Stomach (tissue), 19 donors: Measurements from ENCODE around the gene SPDEF. TPM values are rescaled to one million over a fixed set of nuclear protein-coding genes. Genes with fewer than 3 reads are reported as not detected.

Source experiments
- DNase-seq, 2 donors: peaks; one replicate each; pipeline versions ENCODE4 v3.0.0 to v3.0.0-alpha.2; 2013 to 2019
- H3K27ac ChIP-seq, 5 donors: fragments of 200-600 bp in 4 of 5; sonication (generic) in 4 of 5; one replicate each; pipeline ENCODE4 v1.5.1; 2013 to 2019; ENCODE audit warnings: mild to moderate bottlenecking in 1 of 5, moderate library complexity in 1 of 5
- H3K27me3 ChIP-seq, 3 donors: fragments of 200-600 bp; sonication (generic); one replicate each; pipeline ENCODE4 v1.5.1; 2017 to 2019; ENCODE audit warnings: mixed run types in 1 of 3
- H3K36me3 ChIP-seq, 4 donors: fragments of 200-600 bp; sonication (generic); 1 replicate in 3 of 4; 2 replicates in 1 of 4; pipeline ENCODE4 v1.5.1; 2016 to 2019
- H3K4me1 ChIP-seq, 4 donors: fragments of 200-600 bp; sonication (generic); one replicate each; pipeline ENCODE4 v1.5.1; 2016 to 2019
- H3K4me3 ChIP-seq, 4 donors: fragments of 200-600 bp; sonication (generic) in 3 of 4; one replicate each; pipeline ENCODE4 v1.5.1; 2016 to 2019; ENCODE audit warnings: mild to moderate bottlenecking in 1 of 4
- H3K9me3 ChIP-seq, 4 donors: fragments of 200-600 bp; sonication (generic); one replicate each; pipeline ENCODE4 v1.5.1; 2016 to 2019
- CTCF ChIP-seq, 7 experiments: fragments of 450-650 bp in 4 of 7; fragments of 200-600 bp in 3 of 7; sonication (generic) in 3 of 7; IDR thresholded peaks; one replicate each; pipeline ENCODE4 v1.5.1; 2016 to 2019; ENCODE audit warnings: antibody characterized with exemption in 7 of 7, control low read depth in 2 of 7, mild to moderate bottlenecking in 1 of 7
- EP300 ChIP-seq: sonication (generic); formaldehyde crosslinking; IDR thresholded peaks from one replicate; pipeline ENCODE4 v1.6.1; 2017; ENCODE audit warnings: antibody characterized with exemption
- POLR2A ChIP-seq, 4 donors: fragments of 450-650 bp; IDR thresholded peaks; one replicate each; pipeline ENCODE4 v1.6.1; 2016; ENCODE audit warnings: antibody characterized with exemption in 4 of 4, control low read depth in 2 of 4, mild to moderate bottlenecking in 1 of 4, moderate library complexity in 1 of 4
- POLR2AphosphoS5 ChIP-seq, 3 donors: sonication (generic); formaldehyde crosslinking; IDR thresholded peaks; one replicate each; pipeline ENCODE4 v1.6.1; 2016; ENCODE audit warnings: antibody characterized with exemption in 3 of 3
- WGBS, 5 donors: extraction: QIAGEN DNeasy Blood & Tissue Kit in 3 of 5; methylation state at CpG; one replicate each; pipeline versions ENCODE4 v1.1.5 to v1.1.7; 2013 to 2018; 5-methylcytosine and 5-hydroxymethylcytosine counted together
- intact Hi-C: fragments of 100-400 bp; cut with DNase I; formaldehyde crosslinking; loops from one replicate; pipeline ENCODE4 v1.15.1; 2023; ENCODE audit warnings: low total_unique reads
- long read RNA-seq, 10 donors: transcript quantifications; one replicate each; lab custom pipeline, GENCODE V29; 2026
- polyA plus RNA-seq, 3 donors: library from polyadenylated mRNA; stranded (reverse); fragments of 200-250 nt; gene quantifications; one replicate each; pipeline ENCODE4 v1.2.3, GENCODE V29; 2013
- total RNA-seq, 5 donors: library from RNA; depleted of rRNA; stranded (reverse); fragments of >200 nt; gene quantifications; one replicate each; pipeline versions ENCODE4 v1.1.0 to v1.2.3, GENCODE V29; 2014 to 2016
- donor health status: healthy with polysubstance abuse.
- donor health status: Bipolar disorder and iron deficiency.
- donor health status: healthy.

SPDEF gene
- total RNA-seq (100 to 1,000 TPM in 1 of 5 donors, 10 to 100 TPM in 1, 1 to 10 TPM in 3; 2.2 to 129 (median 9.9) TPM), polyA plus RNA-seq (10 to 100 TPM; 34.8 to 59.3 (median 36.7) TPM)
- long read RNA-seq, donor 1, transcript SPDEF-201 (6 exons, 1,895 nt), result major isoform, 6 of 6 reads
- long read RNA-seq, donor 1, partial matches to known transcripts, result 0 of 6 reads
- long read RNA-seq, donor 1, other reads (novel, unspliced or antisense), result 0 of 6 reads
- long read RNA-seq, donor 2, transcript SPDEF-201 (6 exons, 1,895 nt), result major isoform, 9 of 9 reads
- long read RNA-seq, donor 2, partial matches to known transcripts, result 0 of 9 reads
- long read RNA-seq, donor 2, other reads (novel, unspliced or antisense), result 0 of 9 reads
- long read RNA-seq, donor 3, transcript SPDEF-201 (6 exons, 1,895 nt), result major isoform, 9 of 26 reads
- long read RNA-seq, donor 3, partial matches to known transcripts, result 17 of 26 reads
- long read RNA-seq, donor 3, other reads (novel, unspliced or antisense), result 0 of 26 reads
- long read RNA-seq, donor 4, result 0 reads
- long read RNA-seq, donor 5, transcript SPDEF-201 (6 exons, 1,895 nt), result major isoform, 16 of 39 reads
- long read RNA-seq, donor 5, partial matches to known transcripts, result 23 of 39 reads
- long read RNA-seq, donor 5, other reads (novel, unspliced or antisense), result 0 of 39 reads
- long read RNA-seq, donor 6, transcript SPDEF-201 (6 exons, 1,895 nt), result major isoform, 30 of 63 reads
- long read RNA-seq, donor 6, partial matches to known transcripts, result 32 of 63 reads
- long read RNA-seq, donor 6, other reads (novel, unspliced or antisense), result 0 of 63 reads
- long read RNA-seq, donor 7, transcript SPDEF-201 (6 exons, 1,895 nt), result major isoform, 9 of 18 reads
- long read RNA-seq, donor 7, partial matches to known transcripts, result 9 of 18 reads
- long read RNA-seq, donor 7, other reads (novel, unspliced or antisense), result 0 of 18 reads
- long read RNA-seq, donor 8, transcript SPDEF-201 (6 exons, 1,895 nt), result major isoform, 13 of 48 reads
- long read RNA-seq, donor 8, partial matches to known transcripts, result 35 of 48 reads
- long read RNA-seq, donor 8, other reads (novel, unspliced or antisense), result 0 of 48 reads
- long read RNA-seq, donor 9, partial matches to known transcripts, result 33 of 36 reads
- long read RNA-seq, donor 9, other reads (novel, unspliced or antisense), result 0 of 36 reads
- long read RNA-seq, donor 10, partial matches to known transcripts, result 0 of 1 reads
- long read RNA-seq, donor 10, other reads (novel, unspliced or antisense), result 0 of 1 reads

DNA sequence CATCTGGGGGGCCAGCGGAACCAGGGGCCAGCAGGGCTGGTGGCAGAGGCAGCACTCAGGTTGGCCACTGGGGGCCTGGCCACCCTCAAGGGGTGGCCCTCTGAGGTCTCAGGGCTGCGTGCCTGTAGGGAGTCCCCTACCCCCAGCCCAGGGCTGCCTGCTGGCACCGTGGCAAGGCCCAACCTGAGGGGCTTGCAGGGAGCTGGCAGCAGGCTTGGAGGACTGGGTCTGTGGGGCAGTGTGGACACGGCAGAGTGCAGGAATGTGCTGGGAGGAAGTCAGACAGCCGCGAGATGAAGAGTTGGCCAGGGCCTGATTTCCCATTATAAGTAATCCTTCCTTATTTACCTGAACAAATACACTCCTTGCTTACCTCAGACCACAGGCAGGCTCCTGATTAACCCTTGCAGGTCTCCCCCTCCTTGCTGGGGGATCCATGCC lies at the start of gene SPDEF:
SPDEF (minus strand) TSS at position 299 of the 441 bp plus-strand sequence. CDS start 11,874 bp downstream, outside the sequence.
- Histone ChIP-seq H3K4me1 (peaks cover 8 to 71% (median 55%) of the 10 kb centered on the region in 4 donors), H3K9me3 (peaks cover 0 to 8% (median 6%) of the 10 kb centered on the region in 4 donors), H3K27ac (peak within 1 kb of the TSS; percentile 69 to 88 (median 82)), H3K4me3 (peak within 1 kb of the TSS; percentile 35 to 53 (median 43)), H3K36me3 (no peaks in the 10 kb centered on the region), H3K27me3 (no peaks in the 10 kb centered on the region)
- DNase-seq, result peak; percentile 70 to 71
- intact Hi-C loops, result no loop called here
- TF ChIP-seq EP300 (no peak), POLR2AphosphoS5 (IDR thresholded peaks at IDR 0.05) (peak in 2 of 3 donors; percentile 48 to 74), CTCF (IDR thresholded peaks at IDR 0.05) (peak in 2 of 7 experiments; percentile 15 to 46)
- WGBS, 5 donors, result 22 to 50% (median 29%) methylated on average over 3 to 6 of the region's 6 CpGs

- TF ChIP-seq CTCF (IDR thresholded peaks at IDR 0.05) (no peak), POLR2A (IDR thresholded peaks at IDR 0.05) (no peak), EP300 (no peak), POLR2AphosphoS5 (IDR thresholded peaks at IDR 0.05) (no peak)
- Histone ChIP-seq H3K9me3 (no peaks in the 10 kb centered on the region), H3K27ac (no peak overlapping the region), H3K27me3 (no peaks in the 10 kb centered on the region), H3K4me3 (no peak overlapping the region), H3K4me1 (peaks cover 7 to 56% (median 43%) of the 10 kb centered on the region in 4 donors), H3K36me3 (peaks cover 16 to 38% (median 27%) of the 10 kb centered on the region in 4 donors)
- WGBS, 5 donors, result 85 to 92% (median 89%) methylated on average over 4 of the region's 4 CpGs
- intact Hi-C loops, result no loop called here
- DNase-seq, result no peak
These were observed 47.6 kb upstream of the SPDEF start for GRCh38 chr6:34603707-34604106.

- peaks cover 19 to 63% (median 51%) of the 10 kb centered on the region in 4 donors for H3K4me1 ChIP-seq
- H3K9me3 ChIP-seq, result no peaks in the 10 kb centered on the region
- H3K36me3 ChIP-seq, result peaks cover 16 to 38% (median 27%) of the 10 kb centered on the region in 4 donors
- no peak for TF ChIP-seq POLR2A (IDR thresholded peaks at IDR 0.05)
- no peak for TF ChIP-seq EP300
- no peak for TF ChIP-seq POLR2AphosphoS5 (IDR thresholded peaks at IDR 0.05)
- no peak for TF ChIP-seq CTCF (IDR thresholded peaks at IDR 0.05)
- peak in 1 of 2 donors; percentile 69 for DNase-seq
- intact Hi-C loops, result no loop called here
- no peaks in the 10 kb centered on the region for H3K27me3 ChIP-seq
- no peak overlapping the region for H3K4me3 ChIP-seq
- H3K27ac ChIP-seq, result peak overlapping the region in 4 of 5 donors; percentile 16 to 35 (median 20)
- WGBS, 5 donors, result 49 to 69% (median 57%) methylated on average over 10 of the region's 10 CpGs
These were observed 46.4 kb upstream of the SPDEF start for GRCh38 chr6:34602318-34603111.
